ENCODE data around the gene SMYD4. TPM values are rescaled to one million over a fixed set of nuclear protein-coding genes. Genes with fewer than 3 reads are reported as not detected.

SMYD4 gene
- total and polyA plus RNA-seq, 12 donors: 5.1 to 20.2 (median 14.6) TPM

DNA sequence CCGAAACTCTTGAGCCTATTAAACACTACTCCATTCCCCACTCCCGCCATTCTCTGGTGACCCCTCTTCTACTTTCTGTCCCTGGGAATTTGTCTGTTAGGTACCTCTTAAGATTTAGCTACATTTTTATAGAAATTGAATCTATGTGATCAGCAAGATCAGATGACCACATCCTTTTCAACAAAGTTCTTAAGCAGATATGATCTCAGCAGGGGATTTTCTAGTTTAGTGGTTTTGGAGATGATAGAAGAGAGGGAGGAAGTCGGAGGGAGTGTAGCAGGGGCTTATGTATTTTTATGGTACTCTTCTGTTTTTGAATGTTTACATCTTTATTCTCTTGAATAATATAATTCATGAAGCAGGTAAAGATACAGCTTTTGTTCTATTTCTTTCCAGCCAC is 40.9 kb upstream of the SMYD4 start:
- intact Hi-C loops (cut with DNase I): no loop called here
- Histone ChIP-seq H3K27me3 (no peaks in the 10 kb centered on the region), H3K36me3 (replicated peaks in 1 of 2) (peaks cover 0 to 11% of the 10 kb centered on the region in 2 donors), H3K9me3 (replicated peaks in 1 of 3) (no peaks in the 10 kb centered on the region), H3K4me1 (replicated peaks in 1 of 2) (no peaks in the 10 kb centered on the region), H3K4me3 (no peak overlapping the region), H3K27ac (no peak overlapping the region)
- no peak for DNase-seq
- whole genome bisulfite sequencing, 4 donors: 71 to 95% (median 81%) methylated on average over 3 of the region's 3 CpGs
- TF ChIP-seq POLR2A (IDR thresholded peaks at IDR 0.05) (no peak), CTCF (IDR thresholded peaks at IDR 0.05) (no peak)

- intact Hi-C loops (cut with DNase I): loop anchor here in 1 of 2 donors (10.0 kb wide), 1 partner anchor 133 kb away; no protein-coding TSS in a partner anchor
- WGBS, 4 donors: 91 to 97% (median 93%) methylated on average over 8 of the region's 8 CpGs
- Histone ChIP-seq H3K4me3 (no peak overlapping the region), H3K27me3 (no peaks in the 10 kb centered on the region), H3K9me3 (replicated peaks in 1 of 3) (no peaks in the 10 kb centered on the region), H3K36me3 (replicated peaks in 1 of 2) (peaks cover 0 to 3% of the 10 kb centered on the region in 2 donors), H3K4me1 (replicated peaks in 1 of 2) (no peaks in the 10 kb centered on the region), H3K27ac (no peak overlapping the region)
- no peak for DNase-seq
- TF ChIP-seq POLR2A (IDR thresholded peaks at IDR 0.05) (no peak), CTCF (IDR thresholded peaks at IDR 0.05) (no peak)
These were observed 38.4 kb upstream of the SMYD4 start for GRCh38 chr17:1868090-1868489.

GRCh38 chr17:1867307-1867706 is 37.6 kb upstream of the SMYD4 start:
- TF ChIP-seq POLR2A (IDR thresholded peaks at IDR 0.05): no peak
- intact Hi-C loops (cut with DNase I): loop anchor here in 1 of 2 donors (10.0 kb wide), 1 partner anchor 133 kb away; no protein-coding TSS in a partner anchor
- Histone ChIP-seq H3K27me3 (no peaks in the 10 kb centered on the region), H3K4me1 (replicated peaks in 1 of 2) (no peaks in the 10 kb centered on the region), H3K4me3 (no peak overlapping the region), H3K27ac (no peak overlapping the region), H3K9me3 (replicated peaks in 1 of 3) (no peaks in the 10 kb centered on the region), H3K36me3 (replicated peaks in 1 of 2) (no peaks in the 10 kb centered on the region)
- WGBS, 4 donors: 59 to 69% (median 66%) methylated on average over 3 of the region's 3 CpGs
- DNase-seq: no peak

- Histone ChIP-seq H3K4me1 (replicated peaks in 1 of 2) (no peaks in the 10 kb centered on the region), H3K9me3 (replicated peaks in 1 of 3) (no peaks in the 10 kb centered on the region), H3K27ac (peak overlapping the region in 1 of 5 donors; percentile 48), H3K4me3 (no peak overlapping the region), H3K27me3 (no peaks in the 10 kb centered on the region), H3K36me3 (replicated peaks in 1 of 2) (no peaks in the 10 kb centered on the region)
- intact Hi-C loops (cut with DNase I): loop anchor here in 1 of 2 donors (10.0 kb wide), 1 partner anchor 131 kb away; no protein-coding TSS in a partner anchor
- DNase-seq: peak; percentile 36 to 64 (median 47)
- WGBS, 4 donors: 54 to 71% (median 65%) methylated on average over 17 of the region's 17 CpGs
- TF ChIP-seq POLR2A (IDR thresholded peaks at IDR 0.05) (no peak), CTCF (IDR thresholded peaks at IDR 0.05) (peak; percentile 45 to 69 (median 54))
These were observed 35.7 kb upstream of the SMYD4 start for GRCh38 chr17:1865252-1866037.

Data from adrenal gland (tissue), 12 donors.